ENCODE measurements around the gene TMEM247. TPM values are rescaled to one million over a fixed set of nuclear protein-coding genes. Genes with fewer than 3 reads are reported as not detected.

The TMEM247 gene
- total RNA-seq, 2 donors from 2014 or later: not detected

GRCh38 chr2:46528880-46529279 lies 49.5 kb downstream of the TMEM247 start:
- no peak for TF ChIP-seq CTCF (IDR thresholded peaks at IDR 0.05)
- no peaks in the 10 kb centered on the region for H3K9me3 ChIP-seq
- no peak overlapping the region for H3K27ac ChIP-seq
- H3K27me3 ChIP-seq: no peaks in the 10 kb centered on the region
- H3K4me1 ChIP-seq: no peaks in the 10 kb centered on the region
- DNase-seq (ENCODE audit: low spot score): no peak
- no peak overlapping the region for H3K4me3 ChIP-seq
- H3K36me3 ChIP-seq: no peaks in the 10 kb centered on the region

- no peaks in the 10 kb centered on the region for H3K4me1 ChIP-seq
- no peak for TF ChIP-seq CTCF (IDR thresholded peaks at IDR 0.05)
- DNase-seq (ENCODE audit: low spot score): no peak
Measured at GRCh38 chr2:46530639-46531038, 51.3 kb downstream of the TMEM247 start.

GRCh38 chr2:46531863-46532262 lies 52.5 kb downstream of the TMEM247 start:
- Histone ChIP-seq H3K27ac (no peak overlapping the region), H3K4me1 (no peaks in the 10 kb centered on the region), H3K27me3 (no peaks in the 10 kb centered on the region), H3K4me3 (no peak overlapping the region), H3K9me3 (no peaks in the 10 kb centered on the region), H3K36me3 (no peaks in the 10 kb centered on the region)
- TF ChIP-seq CTCF (IDR thresholded peaks at IDR 0.05): no peak
- no peak for DNase-seq (ENCODE audit: low spot score)

More at GRCh38 chr2:46530639-46531038, 51.3 kb downstream of the TMEM247 start:
- Histone ChIP-seq H3K27ac (no peak overlapping the region), H3K27me3 (no peaks in the 10 kb centered on the region), H3K9me3 (no peaks in the 10 kb centered on the region), H3K4me3 (no peak overlapping the region), H3K36me3 (no peaks in the 10 kb centered on the region)

Other genes starting within 250 kb of the TMEM247 start
- gene EPAS1, start 182.2 kb upstream of the TMEM247 start, total RNA-seq: 100 to 1,000 TPM; 257 to 311 TPM
- gene RHOQ, start 62.9 kb downstream of the TMEM247 start, total RNA-seq: 100 to 1,000 TPM; 127 to 132 TPM
- 1 to 10 TPM; 4.9 to 6.6 TPM for gene ATP6V1E2, start 63.0 kb downstream of the TMEM247 start, total RNA-seq
- gene PIGF, start 137.5 kb downstream of the TMEM247 start, total RNA-seq: 10 to 100 TPM in 1 of 2 donors, 1 to 10 TPM in 1; 5.3 to 11.6 TPM
- 10 to 100 TPM; 18.3 to 19.4 TPM for gene CRIPT, start 137.7 kb downstream of the TMEM247 start, total RNA-seq
- gene SOCS5, start 219.7 kb downstream of the TMEM247 start, total RNA-seq: 10 to 100 TPM; 22.6 to 25.4 TPM